HUES6 (cell line): ENCODE measurements around the gene KIAA1328.

ENCODE experiments used
- H3K27ac ChIP-seq: 2 replicates; pipeline ENCODE4 v1.7.0; 2013; ENCODE audit warnings: low read depth, mild to moderate bottlenecking, low read length, inconsistent platforms
- H3K27me3 ChIP-seq: 2 replicates; pipeline ENCODE4 v1.6.1; 2013; ENCODE audit warnings: low read length; ENCODE audit not compliant: control insufficient read depth, insufficient read depth
- H3K36me3 ChIP-seq: 2 replicates; pipeline ENCODE4 v1.6.1; 2013; ENCODE audit warnings: low read length; ENCODE audit not compliant: control insufficient read depth, insufficient read depth
- H3K4me1 ChIP-seq: 2 replicates; pipeline ENCODE4 v1.6.1; 2013; ENCODE audit warnings: low read length; ENCODE audit not compliant: control insufficient read depth, insufficient read depth
- H3K4me3 ChIP-seq: 2 replicates; pipeline ENCODE4 v1.5.1; 2013; ENCODE audit warnings: low read depth, low read length
- H3K9ac ChIP-seq: one replicate; pipeline ENCODE4 v1.6.1; 2013; ENCODE audit warnings: mild to moderate bottlenecking, low read length
- H3K9me3 ChIP-seq: 2 replicates; pipeline ENCODE4 v1.6.1; 2013; ENCODE audit warnings: low read depth, low read length; ENCODE audit not compliant: control insufficient read depth, insufficient read depth

The KIAA1328 gene

DNA sequence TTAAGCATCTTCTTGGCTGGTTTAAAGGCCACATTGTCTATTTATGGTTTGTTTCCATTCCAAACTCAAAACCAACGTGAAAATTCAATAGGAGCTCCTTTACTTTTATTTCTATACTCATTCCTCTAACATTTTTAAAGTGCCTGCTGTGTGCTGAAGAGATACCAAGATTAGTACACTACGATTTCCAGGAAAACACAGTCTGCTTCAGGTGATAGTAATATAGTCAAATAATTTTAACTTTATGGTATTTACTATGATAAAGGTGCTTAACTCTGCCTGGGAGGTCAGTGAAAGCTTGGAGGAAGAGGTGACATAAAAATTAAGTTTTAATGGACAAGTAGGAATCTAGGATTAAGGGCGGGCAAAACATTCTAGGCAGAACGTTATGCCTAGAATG is 121.4 kb downstream of the KIAA1328 start:
- Histone ChIP-seq H3K36me3 (no peaks in the 10 kb centered on the region), H3K4me1 (peaks cover 34% of the 10 kb centered on the region), H3K4me3 (no peak overlapping the region), H3K9ac (no peak overlapping the region), H3K9me3 (no peaks in the 10 kb centered on the region), H3K27ac (no peak overlapping the region), H3K27me3 (no peaks in the 10 kb centered on the region)

DNA sequence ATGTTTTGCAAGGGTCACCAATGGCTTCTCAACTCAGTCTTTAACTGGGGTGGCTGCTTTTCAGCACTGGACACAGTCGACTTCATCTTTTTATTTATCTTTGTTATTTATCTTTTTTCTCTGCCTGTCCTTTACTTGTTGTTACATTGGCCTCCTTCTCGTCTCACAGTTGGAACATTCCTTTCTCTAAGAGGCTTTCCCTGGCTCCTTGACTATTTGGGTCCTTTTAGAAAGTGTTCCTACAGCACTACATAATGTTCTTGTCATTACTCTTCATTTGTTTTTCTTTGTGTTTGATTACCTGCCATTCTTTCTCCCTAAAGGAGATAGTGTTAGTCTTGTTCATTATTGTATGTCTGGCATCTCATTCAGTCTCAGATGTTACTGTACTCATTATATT is 122.0 kb downstream of the KIAA1328 start:
- peaks cover 34% of the 10 kb centered on the region for H3K4me1 ChIP-seq
- H3K27ac ChIP-seq = no peak overlapping the region
- H3K27me3 ChIP-seq = no peaks in the 10 kb centered on the region
- H3K36me3 ChIP-seq = no peaks in the 10 kb centered on the region
- H3K9me3 ChIP-seq = no peaks in the 10 kb centered on the region
- H3K9ac ChIP-seq = no peak overlapping the region
- H3K4me3 ChIP-seq = no peak overlapping the region

DNA sequence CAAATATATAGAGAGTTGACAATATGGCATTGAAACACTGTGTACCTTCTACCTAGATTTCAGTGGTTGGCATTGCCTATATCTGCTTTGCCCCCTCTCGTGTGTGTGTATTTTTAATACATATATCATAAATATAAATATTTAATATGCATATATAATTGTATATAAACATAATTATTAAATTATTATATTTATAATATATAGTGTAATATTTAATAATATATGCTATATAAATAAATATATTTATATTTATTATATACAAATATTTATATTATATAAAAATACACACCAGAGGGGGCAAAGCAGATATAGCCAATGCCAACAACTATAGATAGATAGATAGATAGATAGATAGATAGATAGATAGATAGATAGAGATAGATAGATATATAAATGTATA is 124.1 kb downstream of the KIAA1328 start:
- Histone ChIP-seq H3K4me1 (peaks cover 21% of the 10 kb centered on the region; the same call in 1 of the 2 replicates), H3K4me3 (no peak overlapping the region), H3K9ac (no peak overlapping the region), H3K36me3 (no peaks in the 10 kb centered on the region), H3K27ac (no peak overlapping the region), H3K27me3 (no peaks in the 10 kb centered on the region), H3K9me3 (no peaks in the 10 kb centered on the region)

- Histone ChIP-seq H3K27me3 (no peaks in the 10 kb centered on the region), H3K4me1 (no peaks in the 10 kb centered on the region), H3K9ac (no peak overlapping the region), H3K9me3 (no peaks in the 10 kb centered on the region), H3K4me3 (no peak overlapping the region), H3K36me3 (no peaks in the 10 kb centered on the region), H3K27ac (no peak overlapping the region)
These were observed 131.1 kb downstream of the KIAA1328 start for GRCh38 chr18:36960038-36960437.

DNA sequence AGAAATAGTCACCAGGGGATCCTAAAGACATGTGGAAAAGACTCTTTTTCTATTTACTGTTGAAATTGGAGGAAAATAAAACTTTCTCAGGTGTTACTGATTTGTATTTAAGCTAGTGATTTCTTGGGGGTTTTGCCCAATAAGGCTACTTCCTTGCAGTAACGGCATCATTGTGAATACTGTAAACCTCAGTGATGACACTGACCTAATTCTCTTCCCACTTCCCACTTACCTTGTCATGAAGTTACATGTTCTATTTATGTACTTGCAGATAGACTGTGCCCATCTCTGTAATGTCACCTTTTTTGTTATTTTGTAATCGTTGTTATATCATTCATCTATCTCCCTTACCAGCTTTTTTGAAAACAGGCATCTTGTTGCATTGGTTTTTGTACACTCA is 134.5 kb downstream of the KIAA1328 start:
- Histone ChIP-seq H3K9me3 (peaks cover 8% of the 10 kb centered on the region), H3K4me3 (no peak overlapping the region), H3K4me1 (no peaks in the 10 kb centered on the region), H3K27me3 (no peaks in the 10 kb centered on the region), H3K27ac (no peak overlapping the region), H3K9ac (no peak overlapping the region), H3K36me3 (no peaks in the 10 kb centered on the region)

GRCh38 chr18:36974686-36975085 is 145.8 kb downstream of the KIAA1328 start:
- no peak overlapping the region for H3K4me3 ChIP-seq
- peaks cover 3% of the 10 kb centered on the region; the same call in 1 of the 2 replicates for H3K9me3 ChIP-seq
- H3K27ac ChIP-seq = no peak overlapping the region
- H3K27me3 ChIP-seq = no peaks in the 10 kb centered on the region
- H3K9ac ChIP-seq = no peak overlapping the region
- no peaks in the 10 kb centered on the region for H3K4me1 ChIP-seq
- H3K36me3 ChIP-seq = no peaks in the 10 kb centered on the region

- Histone ChIP-seq H3K4me1 (no peaks in the 10 kb centered on the region), H3K9ac (no peak overlapping the region), H3K9me3 (no peaks in the 10 kb centered on the region), H3K4me3 (no peak overlapping the region), H3K27ac (no peak overlapping the region), H3K36me3 (no peaks in the 10 kb centered on the region), H3K27me3 (no peaks in the 10 kb centered on the region)
These were observed 148.2 kb downstream of the KIAA1328 start for GRCh38 chr18:36977121-36977520.

- no peaks in the 10 kb centered on the region for H3K36me3 ChIP-seq
- H3K27ac ChIP-seq = no peak overlapping the region
- no peaks in the 10 kb centered on the region for H3K9me3 ChIP-seq
- no peak overlapping the region for H3K9ac ChIP-seq
- no peaks in the 10 kb centered on the region for H3K27me3 ChIP-seq
- H3K4me3 ChIP-seq = no peak overlapping the region
- H3K4me1 ChIP-seq = no peaks in the 10 kb centered on the region
These were observed 164.1 kb downstream of the KIAA1328 start for GRCh38 chr18:36993068-36993467.

DNA sequence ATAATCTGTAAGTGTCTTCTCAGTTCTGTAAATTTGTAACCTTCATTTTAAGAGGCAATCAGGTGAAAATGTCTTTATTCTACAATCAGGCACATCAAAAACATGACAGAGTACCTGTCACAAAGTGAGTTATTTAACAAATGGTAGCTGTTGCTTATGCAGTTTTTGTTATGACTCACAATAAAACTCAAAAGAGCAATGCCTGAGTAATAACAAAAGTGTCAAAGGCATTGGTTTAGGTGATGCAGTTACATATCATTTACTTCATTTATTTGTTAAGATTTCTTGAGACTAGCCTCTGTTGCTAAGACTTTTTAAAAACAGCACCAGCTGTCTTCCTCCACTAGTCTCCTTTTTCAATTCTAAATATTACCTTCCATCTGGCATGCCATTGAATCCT is 177.8 kb downstream of the KIAA1328 start:
- Histone ChIP-seq H3K36me3 (no peaks in the 10 kb centered on the region), H3K27ac (no peak overlapping the region), H3K9me3 (no peaks in the 10 kb centered on the region), H3K27me3 (no peaks in the 10 kb centered on the region), H3K9ac (no peak overlapping the region), H3K4me1 (no peaks in the 10 kb centered on the region), H3K4me3 (no peak overlapping the region)

- Histone ChIP-seq H3K4me1 (no peaks in the 10 kb centered on the region), H3K27ac (no peak overlapping the region), H3K4me3 (no peak overlapping the region), H3K36me3 (no peaks in the 10 kb centered on the region), H3K27me3 (no peaks in the 10 kb centered on the region), H3K9ac (no peak overlapping the region), H3K9me3 (0 out of 2 replicates have a peak, but pooled peaks cover 3% of the 10 kb centered on the region)
These were observed 183.5 kb downstream of the KIAA1328 start for GRCh38 chr18:37012452-37012851.

DNA sequence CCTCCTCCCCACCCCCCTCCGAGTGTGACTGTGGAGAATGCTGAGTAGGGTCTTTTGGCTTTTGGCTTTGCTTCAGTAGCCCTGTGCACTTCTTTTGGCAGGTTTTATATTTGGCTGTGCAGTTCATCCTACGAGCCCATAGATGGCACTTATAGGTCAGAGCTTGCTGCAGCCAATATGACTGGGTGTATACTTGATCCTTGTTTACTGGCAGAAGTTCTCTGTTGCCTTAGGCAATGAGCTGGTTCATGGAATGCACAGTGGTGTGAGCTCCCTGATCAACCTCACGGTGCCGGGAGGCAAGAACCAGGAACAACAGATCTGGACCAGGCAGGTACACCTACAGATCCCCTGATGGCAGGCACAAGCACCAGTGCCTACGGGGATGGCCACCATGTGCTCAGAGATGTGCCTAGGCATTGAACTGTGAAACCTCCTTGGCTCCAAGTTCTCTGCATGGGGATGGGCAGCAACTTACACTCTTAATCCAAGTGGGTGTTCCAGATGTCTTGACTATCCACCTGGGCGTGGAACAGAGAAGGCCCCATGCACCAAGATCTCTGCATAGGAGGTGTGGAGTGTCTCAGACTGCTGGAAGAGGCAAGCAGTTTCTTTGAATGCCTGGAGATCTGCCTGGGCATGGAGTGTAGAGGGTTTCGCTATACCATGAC is 190.4 kb downstream of the KIAA1328 start:
- 0 out of 2 replicates have a peak, but pooled peaks cover 3% of the 10 kb centered on the region for H3K9me3 ChIP-seq
- no peak overlapping the region for H3K4me3 ChIP-seq
- no peaks in the 10 kb centered on the region for H3K36me3 ChIP-seq
- H3K9ac ChIP-seq = no peak overlapping the region
- peaks cover 5% of the 10 kb centered on the region for H3K4me1 ChIP-seq
- H3K27me3 ChIP-seq = no peaks in the 10 kb centered on the region
- no peak overlapping the region for H3K27ac ChIP-seq
